Stimulated activated memory B cell treated with anti-CD40 and anti-IgM and Interleukin-4, amounts not matched to agents 10 μg/mL and 1 μg/mL and 100 μg/mL, for 72 hours (primary cell): Measurements from ENCODE around the gene AGR3.

Source experiments
- ATAC-seq: fragments of 150-1000 bp; cut with Tn5 transposase; 2 replicates; pipeline ENCODE4 v1.10.0; 2021
- H3K27ac Mint-ChIP-seq: one replicate; pipeline ENCODE4 v1.8.0; 2022; ENCODE audit warnings: mild to moderate bottlenecking, mixed read lengths
- H3K27me3 Mint-ChIP-seq: one replicate; pipeline ENCODE4 v1.8.0; 2022; ENCODE audit warnings: mixed read lengths
- H3K36me3 Mint-ChIP-seq: one replicate; pipeline ENCODE4 v1.8.0; 2022; ENCODE audit warnings: mixed read lengths
- H3K4me1 Mint-ChIP-seq: one replicate; pipeline ENCODE4 v1.8.0; 2022; ENCODE audit warnings: mixed read lengths
- H3K4me3 Mint-ChIP-seq: one replicate; pipeline ENCODE4 v1.8.0; 2022; ENCODE audit warnings: mild to moderate bottlenecking, moderate library complexity, mixed read lengths
- H3K9me3 Mint-ChIP-seq: one replicate; pipeline ENCODE4 v1.8.0; 2022; ENCODE audit warnings: mixed read lengths

Gene AGR3

DNA sequence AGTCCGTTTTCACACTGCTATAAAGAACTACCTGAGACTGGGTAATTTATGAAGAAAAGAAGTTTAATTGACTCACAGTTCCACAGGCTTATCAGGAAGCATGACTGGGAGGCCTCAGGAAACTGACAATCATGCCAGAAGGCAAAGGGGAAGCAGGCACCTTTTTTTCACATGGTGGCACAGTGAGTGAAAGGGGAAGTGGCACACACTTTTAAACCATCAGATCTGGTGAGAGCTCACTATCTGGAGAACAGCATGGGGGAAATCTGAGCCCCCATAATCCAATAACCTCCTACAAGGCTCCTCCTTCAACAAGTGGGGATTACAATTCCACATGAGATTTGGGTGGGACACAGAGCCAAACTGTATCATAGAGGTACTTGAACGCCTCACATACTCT is 30.0 kb downstream of the AGR3 start:
- H3K4me1 Mint-ChIP-seq, result peaks cover 23% of the 10 kb centered on the region
- H3K9me3 Mint-ChIP-seq, result no peaks in the 10 kb centered on the region
- peak; percentile 77 for ATAC-seq
- no peaks in the 10 kb centered on the region for H3K27me3 Mint-ChIP-seq
- peak overlapping the region; percentile 59 for H3K4me3 Mint-ChIP-seq
- H3K36me3 Mint-ChIP-seq, result no peaks in the 10 kb centered on the region
- peak overlapping the region; percentile 30 for H3K27ac Mint-ChIP-seq

GRCh38 chr7:16850614-16851466 is 30.9 kb downstream of the AGR3 start:
- ATAC-seq, result peak; percentile 65
- H3K36me3 Mint-ChIP-seq, result no peaks in the 10 kb centered on the region
- no peaks in the 10 kb centered on the region for H3K9me3 Mint-ChIP-seq
- peaks cover 23% of the 10 kb centered on the region for H3K4me1 Mint-ChIP-seq
- no peaks in the 10 kb centered on the region for H3K27me3 Mint-ChIP-seq
- peak overlapping the region; percentile 30 for H3K27ac Mint-ChIP-seq
- peak overlapping the region; percentile 59 for H3K4me3 Mint-ChIP-seq

- Mint-ChIP-seq H3K4me1 (peaks cover 23% of the 10 kb centered on the region), H3K27me3 (no peaks in the 10 kb centered on the region), H3K27ac (no peak overlapping the region), H3K9me3 (no peaks in the 10 kb centered on the region), H3K4me3 (no peak overlapping the region), H3K36me3 (no peaks in the 10 kb centered on the region)
- ATAC-seq, result no peak
Observed at GRCh38 chr7:16849296-16850148, 32.3 kb downstream of the AGR3 start.

- Mint-ChIP-seq H3K4me3 (no peak overlapping the region), H3K27ac (no peak overlapping the region), H3K4me1 (peaks cover 21% of the 10 kb centered on the region), H3K9me3 (no peaks in the 10 kb centered on the region), H3K36me3 (no peaks in the 10 kb centered on the region), H3K27me3 (no peaks in the 10 kb centered on the region)
- ATAC-seq, result no peak
Observed at GRCh38 chr7:16847381-16847860, 34.4 kb downstream of the AGR3 start.

GRCh38 chr7:16846601-16847165 is 35.1 kb downstream of the AGR3 start:
- Mint-ChIP-seq H3K4me1 (peaks cover 13% of the 10 kb centered on the region), H3K4me3 (no peak overlapping the region), H3K27me3 (no peaks in the 10 kb centered on the region), H3K9me3 (no peaks in the 10 kb centered on the region), H3K27ac (no peak overlapping the region), H3K36me3 (no peaks in the 10 kb centered on the region)
- ATAC-seq, result no peak

DNA sequence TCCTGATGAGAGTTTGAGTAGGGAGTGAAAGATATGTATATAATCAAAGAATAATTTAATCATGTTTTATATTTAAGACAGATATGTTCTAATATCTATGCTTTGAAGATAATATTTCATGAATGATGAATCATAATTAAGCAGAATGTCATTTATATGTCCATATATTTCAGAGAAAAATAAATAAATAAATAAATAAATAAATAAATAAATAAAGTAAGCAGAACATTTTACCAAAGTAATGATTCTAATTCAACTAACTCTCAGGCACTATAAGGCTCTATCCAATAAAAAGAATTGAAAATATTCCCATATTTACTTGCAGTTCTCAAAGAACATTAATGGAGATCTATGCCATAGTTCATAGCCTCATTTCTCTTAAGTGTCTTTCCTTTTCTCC is 36.0 kb downstream of the AGR3 start:
- Mint-ChIP-seq H3K9me3 (no peaks in the 10 kb centered on the region), H3K36me3 (no peaks in the 10 kb centered on the region), H3K27ac (no peak overlapping the region), H3K4me3 (no peak overlapping the region), H3K27me3 (no peaks in the 10 kb centered on the region), H3K4me1 (peaks cover 4% of the 10 kb centered on the region)
- no peak for ATAC-seq

- Mint-ChIP-seq H3K9me3 (no peaks in the 10 kb centered on the region), H3K27ac (no peak overlapping the region), H3K4me1 (peaks cover 16% of the 10 kb centered on the region), H3K4me3 (no peak overlapping the region), H3K36me3 (no peaks in the 10 kb centered on the region), H3K27me3 (no peaks in the 10 kb centered on the region)
- no peak for ATAC-seq
Observed at GRCh38 chr7:16841681-16842080, 40.1 kb downstream of the AGR3 start.

GRCh38 chr7:16840094-16840493 is 41.7 kb downstream of the AGR3 start:
- no peak for ATAC-seq
- H3K9me3 Mint-ChIP-seq, result no peaks in the 10 kb centered on the region
- H3K27me3 Mint-ChIP-seq, result no peaks in the 10 kb centered on the region
- no peaks in the 10 kb centered on the region for H3K36me3 Mint-ChIP-seq
- H3K27ac Mint-ChIP-seq, result no peak overlapping the region
- H3K4me1 Mint-ChIP-seq, result peaks cover 16% of the 10 kb centered on the region
- no peak overlapping the region for H3K4me3 Mint-ChIP-seq

DNA sequence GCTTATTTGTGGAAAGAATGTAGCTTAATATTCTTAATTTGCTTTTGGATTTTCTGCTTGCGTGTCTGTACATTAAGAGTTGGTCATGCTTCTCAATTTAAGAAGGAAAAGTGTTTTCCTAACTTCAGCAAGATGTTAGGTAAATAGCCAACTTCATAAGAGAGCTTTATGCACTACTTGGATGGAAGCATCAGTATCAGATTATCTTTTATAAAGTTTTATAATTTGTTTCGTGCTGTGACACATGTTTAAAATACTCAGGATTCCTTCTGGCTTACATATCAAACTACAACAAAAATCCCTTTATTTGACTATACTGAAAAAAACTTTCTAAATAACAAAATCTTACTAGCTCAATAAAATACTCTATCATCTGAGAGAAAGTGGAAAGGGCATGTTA is 42.1 kb downstream of the AGR3 start:
- Mint-ChIP-seq H3K9me3 (no peaks in the 10 kb centered on the region), H3K27me3 (no peaks in the 10 kb centered on the region), H3K36me3 (no peaks in the 10 kb centered on the region), H3K27ac (no peak overlapping the region), H3K4me1 (peaks cover 16% of the 10 kb centered on the region), H3K4me3 (no peak overlapping the region)
- no peak for ATAC-seq

DNA sequence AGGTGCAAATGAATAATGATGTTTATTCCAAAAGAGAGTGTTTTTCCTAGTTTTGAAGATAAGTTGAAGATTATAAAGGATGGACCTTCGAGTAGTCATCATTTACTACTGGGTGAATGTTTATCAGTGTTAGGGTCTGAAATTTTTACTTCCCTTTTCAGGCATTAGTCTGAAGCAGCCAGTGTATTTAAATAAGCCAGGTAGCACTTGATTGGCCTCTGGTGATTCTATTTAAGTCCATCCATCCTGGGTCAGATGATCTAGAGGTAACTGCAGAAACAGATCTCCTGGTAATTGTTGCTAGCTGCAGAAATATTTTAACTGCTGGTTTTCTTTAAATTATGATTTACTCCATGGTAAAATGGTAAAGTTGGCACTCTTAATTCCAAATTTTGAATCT is 42.9 kb downstream of the AGR3 start:
- peak; percentile 54 for ATAC-seq
- no peak overlapping the region for H3K27ac Mint-ChIP-seq
- no peaks in the 10 kb centered on the region for H3K27me3 Mint-ChIP-seq
- H3K36me3 Mint-ChIP-seq, result no peaks in the 10 kb centered on the region
- H3K4me3 Mint-ChIP-seq, result no peak overlapping the region
- peaks cover 16% of the 10 kb centered on the region for H3K4me1 Mint-ChIP-seq
- H3K9me3 Mint-ChIP-seq, result no peaks in the 10 kb centered on the region

DNA sequence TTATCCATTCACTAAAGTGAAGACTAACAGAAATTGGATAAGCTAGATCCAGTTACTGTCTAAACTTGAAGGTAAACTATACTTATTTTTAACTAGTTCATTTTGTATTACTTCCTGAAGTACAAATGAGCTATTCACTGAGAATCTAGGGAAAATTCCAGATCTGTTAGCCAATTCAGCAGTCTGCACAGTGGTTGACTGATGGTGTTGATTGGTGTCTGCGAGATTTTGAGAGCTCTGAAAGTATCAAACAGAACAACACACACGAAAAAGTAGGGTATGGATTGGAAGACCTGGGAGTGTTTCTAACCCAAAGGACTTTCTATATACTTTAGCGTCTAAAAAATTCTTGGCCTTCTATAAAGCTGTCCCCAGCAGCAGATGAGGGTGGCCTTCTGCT is 43.4 kb downstream of the AGR3 start:
- ATAC-seq, result no peak
- no peak overlapping the region for H3K27ac Mint-ChIP-seq

GRCh38 chr7:16836481-16836880 is 45.3 kb downstream of the AGR3 start:
- no peak overlapping the region for H3K4me3 Mint-ChIP-seq
- no peaks in the 10 kb centered on the region for H3K9me3 Mint-ChIP-seq
- H3K36me3 Mint-ChIP-seq, result no peaks in the 10 kb centered on the region
- no peaks in the 10 kb centered on the region for H3K27me3 Mint-ChIP-seq
- peaks cover 16% of the 10 kb centered on the region for H3K4me1 Mint-ChIP-seq
- no peak for ATAC-seq
- H3K27ac Mint-ChIP-seq, result no peak overlapping the region

More for the DNA sequence above, 43.4 kb downstream of the AGR3 start:
- H3K27me3 Mint-ChIP-seq, result no peaks in the 10 kb centered on the region
- no peak overlapping the region for H3K4me3 Mint-ChIP-seq
- no peaks in the 10 kb centered on the region for H3K9me3 Mint-ChIP-seq
- H3K4me1 Mint-ChIP-seq, result peaks cover 16% of the 10 kb centered on the region
- H3K36me3 Mint-ChIP-seq, result no peaks in the 10 kb centered on the region

GRCh38 chr7:16833373-16833772 is 48.4 kb downstream of the AGR3 start:
- Mint-ChIP-seq H3K36me3 (no peaks in the 10 kb centered on the region), H3K4me1 (no peaks in the 10 kb centered on the region), H3K4me3 (no peak overlapping the region), H3K27me3 (peaks cover 6% of the 10 kb centered on the region), H3K27ac (no peak overlapping the region), H3K9me3 (peaks cover 8% of the 10 kb centered on the region)
- ATAC-seq, result no peak

- H3K36me3 Mint-ChIP-seq, result no peaks in the 10 kb centered on the region
- no peak overlapping the region for H3K4me3 Mint-ChIP-seq
- H3K4me1 Mint-ChIP-seq, result no peaks in the 10 kb centered on the region
- peaks cover 8% of the 10 kb centered on the region for H3K9me3 Mint-ChIP-seq
- H3K27ac Mint-ChIP-seq, result no peak overlapping the region
- H3K27me3 Mint-ChIP-seq, result peaks cover 20% of the 10 kb centered on the region
- ATAC-seq, result no peak
Observed at GRCh38 chr7:16826060-16826459, 55.7 kb downstream of the AGR3 start.

DNA sequence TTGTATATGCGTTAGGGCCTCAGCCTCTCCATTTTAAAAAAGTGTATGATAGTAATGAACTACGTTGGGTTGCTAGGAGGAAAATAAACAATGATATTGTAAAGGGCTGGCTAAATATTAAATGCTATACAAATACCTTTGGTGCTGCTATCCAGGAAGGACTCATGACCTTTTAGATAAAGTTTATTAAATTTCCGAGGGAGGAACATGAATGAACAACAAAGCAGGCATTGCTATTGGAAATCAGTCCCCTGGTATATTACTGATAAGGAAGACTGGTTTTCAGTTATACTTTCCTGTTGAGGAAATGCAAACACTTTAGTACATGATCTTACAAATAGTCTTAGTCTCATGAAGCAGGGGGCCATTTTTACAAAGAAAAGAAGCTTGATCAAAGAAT is 59.8 kb downstream of the AGR3 start:
- H3K36me3 Mint-ChIP-seq, result no peaks in the 10 kb centered on the region
- peaks cover under 1% of the 10 kb centered on the region for H3K27me3 Mint-ChIP-seq
- H3K27ac Mint-ChIP-seq, result no peak overlapping the region
- peaks cover under 1% of the 10 kb centered on the region for H3K4me1 Mint-ChIP-seq
- no peak overlapping the region for H3K4me3 Mint-ChIP-seq
- ATAC-seq, result no peak
- H3K9me3 Mint-ChIP-seq, result no peaks in the 10 kb centered on the region
